PFSK-1 (cell line): ENCODE measurements around the gene MTRR.

Experiments
- FOXP2 ChIP-seq: optimal IDR thresholded peaks from 2 replicates; pipeline ENCODE3; 2011; ENCODE audit warnings: borderline replicate concordance, control low read depth, inconsistent platforms; ENCODE audit not compliant: insufficient read depth; ENCODE audit errors: extremely low read length, extremely low read depth
- POLR2AphosphoS5 ChIP-seq: IDR thresholded peaks from 2 replicates; pipeline ENCODE4 v1.6.1; 2012; ENCODE audit warnings: low read depth, mild to moderate bottlenecking, control low read depth, low read length, moderate library complexity
- REST ChIP-seq, 2 experiments: IDR thresholded peaks; 2 replicates each; pipeline versions ENCODE4 v1.6.1 to v1.8.0; 2011 to 2012; ENCODE audit warnings: low read depth in 2 of 2, low read length in 2 of 2, control low read depth in 1 of 2, inconsistent platforms in 1 of 2, mild to moderate bottlenecking in 1 of 2, moderate library complexity in 1 of 2; ENCODE audit not compliant: insufficient read depth in 1 of 2
- SIN3A ChIP-seq: IDR thresholded peaks from 2 replicates; pipeline ENCODE4 v1.6.1; 2012; ENCODE audit warnings: mild to moderate bottlenecking, low read length, moderate library complexity, borderline replicate concordance; ENCODE audit not compliant: insufficient read depth
- TAF1 ChIP-seq: IDR thresholded peaks from 2 replicates; pipeline ENCODE4 v1.6.1; 2012; ENCODE audit warnings: low read length, control low read depth, borderline replicate concordance; ENCODE audit not compliant: insufficient read depth

Gene MTRR

DNA sequence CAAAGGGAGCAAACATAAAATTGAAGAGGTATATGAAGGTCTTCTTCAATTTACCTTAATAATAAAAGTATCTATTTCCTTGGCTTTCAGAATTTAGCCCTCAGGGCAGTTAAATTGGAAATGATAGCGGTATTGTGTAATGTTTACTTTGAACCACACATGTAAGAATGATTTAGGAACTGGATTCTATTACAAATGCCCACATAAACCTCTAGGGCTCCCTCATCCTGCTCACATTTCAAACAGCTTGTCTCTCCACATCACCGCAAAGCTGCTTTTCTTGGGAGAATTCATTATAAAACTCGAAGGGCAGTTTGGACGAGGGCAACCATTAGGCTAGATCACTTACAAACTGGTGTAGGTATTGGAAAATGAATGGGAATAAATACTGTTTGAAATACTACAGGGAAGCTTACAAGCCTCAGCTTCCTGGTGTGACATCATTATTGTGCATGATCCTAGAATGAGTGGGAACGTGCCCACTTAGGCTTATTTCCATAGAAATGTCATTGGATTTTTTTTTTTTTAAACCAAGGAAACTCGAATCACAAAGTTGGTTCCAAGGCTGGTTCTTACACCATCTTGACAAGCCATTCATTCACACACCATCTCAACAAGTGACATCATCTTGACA lies 47.3 kb downstream of the MTRR start:
- TF ChIP-seq SIN3A = no peak
- TF ChIP-seq REST (IDR thresholded peaks at IDR 0.05; ENCODE audit: insufficient read depth in 1 of 2, low read depth in 2 of 2, low read length in 2 of 2) = no peak
- TF ChIP-seq POLR2AphosphoS5 = no peak
- no peak for TF ChIP-seq FOXP2
- no peak for TF ChIP-seq TAF1

DNA sequence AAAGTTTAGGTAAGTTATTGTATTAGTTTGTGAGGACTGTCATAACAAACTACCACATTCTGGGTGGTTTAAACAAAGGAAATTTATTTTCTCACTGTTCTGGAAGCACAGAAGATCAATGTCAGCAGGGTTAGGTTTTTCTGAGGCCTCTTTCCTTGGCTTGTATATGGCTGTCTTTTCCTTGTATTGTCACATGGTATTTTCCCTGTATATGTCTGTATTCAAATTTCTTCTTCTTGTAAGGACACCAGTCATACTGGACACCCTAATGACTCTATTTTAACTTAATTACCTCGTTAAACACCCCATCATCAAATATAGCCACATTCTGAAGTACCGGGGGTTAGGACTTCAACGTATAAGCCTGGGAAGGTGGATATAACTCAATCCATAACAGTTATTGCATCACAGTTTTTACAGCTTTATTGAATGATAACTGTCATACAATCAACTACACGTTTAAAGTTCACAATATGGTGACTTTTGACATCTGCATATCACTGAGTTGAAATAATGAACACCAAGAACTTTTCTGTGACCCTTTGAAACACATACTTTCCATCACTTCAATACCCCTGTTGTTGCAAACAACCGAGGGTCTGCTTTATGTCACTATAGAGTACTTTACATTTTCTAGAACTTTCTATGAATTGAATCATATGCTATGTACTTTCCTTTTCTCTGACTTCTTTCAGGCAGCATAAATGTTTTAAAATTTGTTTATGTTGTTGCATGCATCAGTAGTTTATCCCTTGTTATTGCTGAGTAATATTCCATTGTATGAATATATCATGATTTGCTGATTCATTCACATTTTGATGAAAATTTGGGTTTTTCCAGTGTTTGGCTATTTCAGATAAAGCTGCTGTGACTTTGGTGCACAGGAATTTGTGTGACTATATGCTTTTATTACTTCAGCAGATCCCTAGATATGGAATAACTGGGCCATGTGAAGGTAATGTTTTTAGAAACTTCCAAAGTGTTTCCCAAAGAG lies 48.5 kb downstream of the MTRR start:
- TF ChIP-seq FOXP2 = no peak
- no peak for TF ChIP-seq TAF1
- no peak for TF ChIP-seq REST (IDR thresholded peaks at IDR 0.05; ENCODE audit: insufficient read depth in 1 of 2, low read depth in 2 of 2, low read length in 2 of 2)
- no peak for TF ChIP-seq POLR2AphosphoS5
- no peak for TF ChIP-seq SIN3A

- TF ChIP-seq SIN3A = no peak
Observed at GRCh38 chr5:7925961-7926695, 57.2 kb downstream of the MTRR start.

- TF ChIP-seq POLR2AphosphoS5 (no peak), REST (IDR thresholded peaks at IDR 0.05; ENCODE audit: insufficient read depth in 1 of 2, low read depth in 2 of 2, low read length in 2 of 2) (no peak)
Observed at GRCh38 chr5:7926720-7927119, 57.8 kb downstream of the MTRR start.

- no peak for TF ChIP-seq REST (IDR thresholded peaks at IDR 0.05; ENCODE audit: insufficient read depth in 1 of 2, low read depth in 2 of 2, low read length in 2 of 2)
- no peak for TF ChIP-seq FOXP2
- TF ChIP-seq POLR2AphosphoS5 = no peak
- no peak for TF ChIP-seq TAF1
- TF ChIP-seq SIN3A = no peak
Observed at GRCh38 chr5:7927466-7928375, 58.8 kb downstream of the MTRR start.
